Activated CD4-positive, alpha-beta T cell treated with anti-CD3 and anti-CD28 coated beads, Interleukin-2, amount 50 U/mL, for 16 hours (primary cell): ENCODE data around the gene H1-8.

Experiments used
- DNase-seq: peaks from one replicate; pipeline ENCODE4 v3.0.0-alpha.2; 2020

H1-8 gene

GRCh38 chr3:129557548-129557894 is 14.5 kb downstream of the H1-8 start:
- DNase-seq = no peak

DNA sequence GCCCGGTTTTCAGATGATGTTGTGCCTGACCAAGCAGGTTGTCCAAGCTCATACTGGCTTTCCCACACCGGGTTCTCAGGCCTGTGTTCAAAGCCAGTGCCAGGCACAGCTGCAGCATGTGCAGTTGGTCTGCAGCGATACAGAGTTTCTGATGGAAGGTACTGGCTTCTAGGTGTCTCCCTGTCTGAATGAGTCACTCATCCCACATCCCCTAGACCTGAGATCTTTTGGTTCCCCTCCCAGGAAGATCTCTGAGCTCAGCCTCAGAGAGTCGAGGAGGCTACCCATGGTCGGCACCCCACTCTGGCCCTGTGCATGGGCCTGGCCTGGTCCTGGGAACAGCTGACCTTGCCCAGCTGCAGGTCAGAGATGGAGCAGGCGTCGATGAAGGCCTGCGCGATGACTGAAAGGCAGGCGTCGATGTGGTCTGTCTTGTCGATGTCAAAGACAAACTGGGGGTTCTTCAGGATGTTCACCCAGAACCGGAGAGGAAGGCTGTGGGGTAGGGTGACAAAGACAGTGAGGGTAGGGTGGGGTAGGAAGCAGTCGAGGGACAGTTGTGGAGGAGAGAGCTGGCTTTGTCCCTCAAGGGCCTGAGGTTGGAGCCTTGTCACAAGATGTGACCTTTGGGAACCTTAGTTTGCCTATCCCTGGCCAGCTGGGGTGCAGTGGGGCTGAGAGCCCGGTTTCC is 15.3 kb downstream of the H1-8 start:
- DNase-seq = no peak

- no peak for DNase-seq
Observed at GRCh38 chr3:129558772-129559564, 16.0 kb downstream of the H1-8 start.

DNA sequence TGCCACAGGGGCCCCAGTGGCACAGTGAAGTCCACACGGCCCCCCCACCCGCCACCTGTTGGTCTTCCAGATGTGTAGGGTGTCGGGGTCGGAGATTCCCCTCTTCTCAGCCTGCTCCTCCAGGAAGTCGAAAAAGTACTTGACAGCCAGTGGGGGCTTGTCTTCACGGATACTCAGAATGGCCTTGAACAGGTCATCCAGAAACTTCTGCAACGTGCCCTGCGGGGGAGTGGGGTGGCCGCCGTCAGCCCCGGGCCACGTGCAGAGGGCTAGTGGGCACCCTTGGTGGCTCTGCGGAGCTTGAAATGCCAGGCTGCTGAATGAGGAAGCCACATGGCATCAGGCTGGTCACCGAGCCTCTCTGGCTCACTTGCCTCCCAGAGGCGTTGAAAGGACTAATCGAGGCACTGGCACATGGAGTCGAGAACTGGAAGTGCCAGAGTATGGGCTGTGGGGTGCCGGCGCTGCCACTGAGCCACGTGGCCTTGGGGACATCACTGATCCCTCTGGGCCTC is 16.6 kb downstream of the H1-8 start:
- DNase-seq = no peak

DNA sequence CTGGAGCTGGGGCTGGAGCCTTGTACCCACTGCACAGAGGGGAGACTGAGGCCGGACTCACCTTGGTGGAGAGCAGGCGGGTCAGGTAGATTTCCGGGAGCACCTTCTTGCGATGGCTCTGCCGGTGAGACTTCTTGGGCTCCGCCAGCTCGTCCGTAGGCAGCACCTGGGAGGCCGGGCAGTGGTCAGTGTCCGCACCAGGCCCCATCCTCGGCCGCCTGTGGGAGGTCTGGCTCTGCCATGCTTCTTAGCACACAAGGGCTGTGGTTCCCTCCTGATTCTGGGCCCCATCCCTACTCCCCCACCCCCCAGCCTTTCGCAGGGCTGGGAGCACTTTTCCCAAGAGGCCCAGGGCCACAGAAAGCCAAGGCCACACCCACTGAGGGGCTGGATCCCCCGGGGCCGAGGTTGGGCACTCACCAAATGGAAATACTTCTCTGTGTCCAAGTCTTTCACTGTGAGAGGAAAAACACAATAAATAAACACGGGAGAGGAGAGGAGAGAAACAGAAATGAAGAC is 17.4 kb downstream of the H1-8 start:
- DNase-seq = no peak

- DNase-seq = no peak
Observed at GRCh38 chr3:129560911-129561594, 18.1 kb downstream of the H1-8 start.

GRCh38 chr3:129561619-129562248 is 18.8 kb downstream of the H1-8 start:
- no peak for DNase-seq

DNA sequence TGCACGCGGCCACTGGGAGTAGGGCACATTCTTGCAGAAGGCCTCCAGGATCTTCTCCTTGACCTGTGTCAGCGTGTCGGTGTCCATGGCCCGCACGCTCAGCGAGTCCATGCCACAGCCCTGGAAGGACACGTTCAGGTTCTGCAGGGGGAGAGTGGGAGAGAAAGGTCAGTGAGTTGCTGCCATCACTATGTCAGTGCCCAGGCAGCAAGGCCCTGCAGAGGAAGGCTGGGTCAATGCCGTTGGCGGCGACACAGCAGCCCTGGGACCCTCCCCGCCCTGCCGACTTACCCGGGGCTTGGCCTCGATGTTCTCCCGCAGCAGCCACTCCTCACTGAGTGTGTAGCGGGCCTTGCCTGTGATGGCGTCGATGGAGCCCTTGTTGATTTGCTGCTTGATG is 19.8 kb downstream of the H1-8 start:
- no peak for DNase-seq

GRCh38 chr3:129563332-129563731 is 20.4 kb downstream of the H1-8 start:
- no peak for DNase-seq

GRCh38 chr3:129563850-129564535 is 21.0 kb downstream of the H1-8 start:
- DNase-seq = no peak

DNA sequence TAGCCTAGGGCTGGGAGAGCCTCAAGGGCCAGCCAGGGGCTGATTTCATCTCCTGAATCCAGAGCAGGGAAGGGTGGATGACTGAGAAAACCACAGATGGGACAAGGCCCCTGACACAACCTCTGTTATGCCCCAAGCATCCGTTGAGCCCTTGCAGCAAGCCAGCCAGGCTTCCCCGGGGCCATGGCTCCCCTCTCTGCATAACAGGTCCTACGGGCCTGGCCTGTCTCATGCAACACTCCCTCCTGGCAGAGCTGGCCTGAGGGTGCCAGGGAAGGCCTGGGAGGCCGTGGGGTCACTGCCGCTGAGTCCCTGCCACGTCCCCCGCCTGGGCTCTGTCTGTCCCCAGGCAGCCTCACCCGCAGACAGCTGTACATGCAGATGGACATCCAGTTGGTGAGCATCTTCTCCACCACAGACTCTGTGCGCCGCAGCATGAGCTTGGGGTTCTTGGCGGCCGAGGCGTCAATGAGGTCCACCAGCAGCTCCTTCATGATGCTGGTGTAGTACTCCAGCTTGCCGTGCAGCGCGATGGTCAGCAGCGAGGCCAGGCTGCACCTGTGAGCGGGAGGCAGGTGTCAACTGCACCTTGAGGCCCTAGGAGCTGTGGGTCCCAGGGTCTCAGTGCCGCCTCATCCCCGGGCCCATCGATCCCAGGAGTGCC is 22.1 kb downstream of the H1-8 start:
- no peak for DNase-seq

DNA sequence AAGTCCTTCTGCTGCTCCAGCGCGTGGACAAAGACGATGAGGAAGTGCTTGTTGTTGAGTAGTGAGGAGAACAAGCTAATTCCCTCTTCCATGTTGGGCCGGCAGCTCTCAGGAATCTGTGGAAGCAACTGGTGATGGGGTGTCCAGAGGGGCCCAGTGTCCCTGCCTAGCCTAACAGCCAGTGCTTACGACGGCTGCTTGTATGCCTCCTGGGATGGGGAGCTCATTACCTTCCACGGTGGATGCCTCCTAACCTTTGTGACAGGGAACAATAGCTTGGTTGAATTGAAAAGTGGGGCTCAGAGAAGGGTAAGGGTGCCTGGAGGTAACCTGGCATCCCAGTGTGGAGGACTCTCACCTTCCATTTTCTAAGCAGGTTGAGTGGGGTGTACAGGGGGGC is 22.9 kb downstream of the H1-8 start:
- DNase-seq = no peak

- DNase-seq = no peak
Observed at GRCh38 chr3:129567176-129567705, 24.3 kb downstream of the H1-8 start.

GRCh38 chr3:129567939-129568338 is 25.0 kb downstream of the H1-8 start:
- DNase-seq = no peak

DNA sequence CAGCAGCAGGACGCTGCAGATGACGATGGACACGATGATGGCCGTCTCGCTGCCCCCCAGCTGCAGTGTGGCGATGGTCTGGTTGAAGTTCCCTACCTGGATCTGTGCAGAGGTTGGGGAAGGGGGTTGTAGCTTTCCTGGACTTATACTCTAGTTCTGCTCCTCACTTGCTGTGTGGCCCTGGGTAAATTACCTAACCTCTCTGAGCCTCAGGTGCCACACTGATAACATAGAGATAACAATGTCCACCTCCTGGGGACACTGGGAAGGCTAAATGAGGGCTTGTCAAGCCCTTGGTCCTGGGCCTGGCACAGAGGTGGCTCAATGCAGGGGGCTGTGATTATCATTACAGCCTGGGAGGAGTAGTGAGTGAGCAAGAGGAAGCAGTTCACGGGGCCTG is 26.9 kb downstream of the H1-8 start:
- no peak for DNase-seq

DNA sequence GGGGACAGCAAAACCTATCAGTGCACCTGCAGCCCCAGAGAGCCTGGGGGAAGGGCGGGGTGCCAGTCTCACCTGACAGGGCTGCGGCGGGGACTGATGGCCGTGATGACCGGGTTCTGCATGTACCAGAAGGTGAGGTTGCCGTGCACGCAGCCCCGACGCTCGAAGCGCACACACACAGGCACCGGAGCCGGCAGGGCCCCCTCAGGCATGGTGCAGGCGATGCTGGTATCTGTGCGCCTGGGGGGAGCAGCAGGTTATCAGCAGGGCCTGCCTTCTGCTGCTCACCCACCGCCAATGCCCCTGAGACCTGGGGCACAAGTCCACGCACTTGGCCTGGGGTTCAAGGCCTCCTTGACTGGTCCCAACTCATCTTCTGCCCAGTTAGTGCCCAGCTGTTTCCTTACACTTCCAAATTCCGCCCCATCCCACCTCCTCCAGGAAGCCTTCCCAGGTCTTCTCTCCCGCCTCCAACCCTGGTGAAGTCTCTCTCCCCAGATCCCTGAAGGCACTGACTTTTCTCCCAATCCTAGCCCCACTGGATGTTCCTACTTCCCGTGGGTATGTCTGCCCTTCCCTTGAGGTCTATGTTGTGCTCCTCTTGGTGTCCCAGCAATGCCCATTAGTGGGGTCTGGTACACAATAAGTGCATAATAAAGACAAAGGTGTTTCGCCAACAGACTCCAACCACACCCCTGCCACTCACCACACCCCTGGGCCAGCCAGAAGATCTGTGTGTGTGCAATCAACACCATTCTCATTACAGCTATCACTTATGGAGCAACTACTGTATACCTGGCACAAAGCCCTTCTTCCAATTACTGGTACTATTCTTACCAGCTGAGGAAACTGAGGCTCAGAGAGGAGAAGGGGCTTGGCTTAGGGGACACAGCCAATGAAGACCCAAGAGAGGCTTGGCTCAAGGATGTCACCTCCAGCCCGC is 28.9 kb downstream of the H1-8 start:
- DNase-seq = no peak

DNA sequence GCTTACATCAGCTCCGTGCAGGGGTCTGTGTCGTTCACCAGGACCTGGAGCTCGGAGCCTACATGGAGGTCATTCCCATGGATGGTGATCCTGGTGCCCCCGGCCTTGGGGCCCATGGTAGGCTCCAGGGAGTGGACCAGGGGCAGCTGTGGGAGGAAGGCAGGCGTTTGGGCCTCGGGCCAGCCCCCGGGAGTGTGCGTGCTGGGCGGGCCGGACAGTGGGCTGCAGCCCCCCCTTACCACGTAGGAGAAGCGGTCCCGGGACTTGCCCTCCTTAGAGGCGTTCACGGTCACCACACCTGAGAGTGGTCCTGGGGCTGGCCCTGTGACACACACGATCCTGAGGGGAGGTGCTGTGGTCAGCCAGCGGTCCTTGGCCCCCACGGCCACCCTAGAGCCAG is 29.6 kb downstream of the H1-8 start:
- no peak for DNase-seq

GRCh38 chr3:129573493-129573892 is 30.5 kb downstream of the H1-8 start:
- no peak for DNase-seq

DNA sequence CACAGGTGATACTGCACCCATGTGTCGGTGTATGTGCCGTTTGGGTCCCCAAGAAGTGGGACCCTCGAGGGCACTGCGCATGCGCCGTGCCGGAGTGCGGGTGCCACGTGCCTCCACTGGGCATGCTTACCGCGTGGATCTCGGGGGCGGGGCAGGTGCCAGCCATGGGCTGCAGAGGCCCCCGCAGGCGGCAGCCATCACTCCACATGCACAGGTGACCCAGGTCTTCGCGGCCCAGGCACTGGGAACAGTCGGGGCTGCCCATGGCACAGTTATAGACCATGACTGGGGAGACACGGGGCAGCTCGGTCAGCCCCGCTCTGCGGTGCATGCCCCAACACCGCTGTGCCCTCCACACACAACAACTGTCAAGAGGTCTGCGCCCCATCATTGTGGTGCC is 31.2 kb downstream of the H1-8 start:
- no peak for DNase-seq

- no peak for DNase-seq
Observed at GRCh38 chr3:129575233-129575996, 32.4 kb downstream of the H1-8 start.
